Peyer's patch (tissue), 4 donors: ENCODE results near the gene H6PD.

Experiments used
- CTCF ChIP-seq, 6 experiments: fragments of 450-650 bp in 4 of 6; fragments of 200-600 bp in 2 of 6; sonication (generic) in 1 of 6; IDR thresholded peaks; one replicate each; pipeline ENCODE4 v1.5.1; 2017 to 2019; ENCODE audit warnings: antibody characterized with exemption in 6 of 6, mild to moderate bottlenecking in 3 of 6, moderate library complexity in 1 of 6
- POLR2A ChIP-seq, 2 donors: fragments of 450-650 bp; IDR thresholded peaks; one replicate each; pipeline ENCODE4 v1.5.1; 2017; ENCODE audit warnings: antibody characterized with exemption in 2 of 2, mild to moderate bottlenecking in 2 of 2, moderate library complexity in 2 of 2

GRCh38 chr1:9309991-9310390, 75.4 kb downstream of the H6PD start:
- TF ChIP-seq CTCF (IDR thresholded peaks at IDR 0.05) (no peak), POLR2A (IDR thresholded peaks at IDR 0.05) (no peak)
